NCI-H446 (cell line): ENCODE results near the gene C1orf167.

Experiments
- DNase-seq, 2 experiments: peaks; one replicate each; lab custom pipeline; 2025; lab: John Stamatoyannopoulos, UW

The C1orf167 gene

DNA sequence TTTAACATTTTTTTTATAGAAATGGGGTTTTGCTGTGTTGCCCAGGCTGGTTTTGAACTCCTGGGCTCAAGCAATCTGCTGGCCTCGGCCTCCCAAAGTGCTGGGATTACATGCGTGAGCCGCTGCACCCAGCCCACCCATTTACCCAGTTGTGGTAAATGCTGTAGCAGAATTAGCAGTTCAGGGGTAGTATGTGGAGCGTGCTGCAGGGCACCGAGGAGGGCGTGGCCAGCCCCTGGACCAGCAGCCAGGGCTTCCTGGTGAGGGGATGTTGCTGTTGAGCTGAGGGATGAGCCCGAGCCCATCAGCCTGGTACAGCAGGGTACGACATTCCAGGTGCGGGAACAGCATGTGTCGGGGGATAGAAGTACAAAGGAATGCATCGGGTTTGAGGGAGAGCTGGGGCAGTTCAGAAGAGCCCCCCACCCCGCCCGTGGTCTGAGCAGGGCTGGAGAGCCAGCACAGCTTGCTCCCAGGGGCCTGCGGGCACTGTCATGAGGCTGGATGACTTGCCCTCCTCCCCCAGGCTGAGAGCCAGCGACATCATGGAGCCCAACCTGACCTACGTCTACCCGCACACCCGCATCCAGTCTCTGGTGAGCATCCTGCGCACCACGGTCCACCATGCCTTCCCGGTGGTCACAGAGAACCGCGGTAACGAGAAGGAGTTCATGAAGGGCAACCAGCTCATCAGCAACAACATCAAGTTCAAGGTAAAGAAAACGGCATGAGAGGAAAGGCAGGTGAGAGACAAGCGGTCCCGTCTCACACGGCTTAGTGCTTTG, 73.6 kb downstream of the C1orf167 start:
- no peak for DNase-seq

DNA sequence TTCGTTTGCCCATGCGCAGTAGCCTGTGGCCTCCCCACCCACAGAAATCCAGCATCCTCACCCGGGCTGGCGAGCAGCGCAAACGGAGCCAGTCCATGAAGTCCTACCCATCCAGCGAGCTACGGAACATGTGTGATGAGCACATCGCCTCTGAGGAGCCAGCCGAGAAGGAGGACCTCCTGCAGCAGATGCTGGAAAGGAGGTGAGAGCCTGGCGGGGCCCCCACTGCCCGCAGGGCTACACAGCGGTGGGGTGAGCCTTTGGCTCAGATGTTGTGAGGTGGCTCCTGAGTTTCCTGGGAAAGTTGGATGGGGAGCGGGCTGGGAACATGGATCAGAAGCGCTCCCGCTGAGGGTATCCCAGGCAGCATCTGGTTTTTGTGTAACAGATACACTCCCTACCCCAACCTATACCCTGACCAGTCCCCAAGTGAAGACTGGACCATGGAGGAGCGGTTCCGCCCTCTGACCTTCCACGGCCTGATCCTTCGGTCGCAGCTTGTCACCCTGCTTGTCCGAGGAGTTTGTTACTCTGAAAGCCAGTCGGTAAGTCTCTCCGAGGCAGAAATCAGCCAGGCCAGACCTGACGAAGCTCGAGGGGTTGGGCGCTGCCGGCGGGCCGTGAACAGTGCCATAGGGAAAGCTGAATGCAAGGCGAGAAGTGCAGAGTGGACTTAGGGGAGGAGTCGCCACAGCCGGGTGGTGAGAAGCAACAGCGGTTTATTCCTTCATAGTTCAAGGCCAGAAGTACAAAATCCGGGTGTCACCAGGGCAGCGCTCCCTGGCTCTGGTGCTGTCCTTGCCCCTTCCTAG, 75.2 kb downstream of the C1orf167 start:
- no peak for DNase-seq

DNA sequence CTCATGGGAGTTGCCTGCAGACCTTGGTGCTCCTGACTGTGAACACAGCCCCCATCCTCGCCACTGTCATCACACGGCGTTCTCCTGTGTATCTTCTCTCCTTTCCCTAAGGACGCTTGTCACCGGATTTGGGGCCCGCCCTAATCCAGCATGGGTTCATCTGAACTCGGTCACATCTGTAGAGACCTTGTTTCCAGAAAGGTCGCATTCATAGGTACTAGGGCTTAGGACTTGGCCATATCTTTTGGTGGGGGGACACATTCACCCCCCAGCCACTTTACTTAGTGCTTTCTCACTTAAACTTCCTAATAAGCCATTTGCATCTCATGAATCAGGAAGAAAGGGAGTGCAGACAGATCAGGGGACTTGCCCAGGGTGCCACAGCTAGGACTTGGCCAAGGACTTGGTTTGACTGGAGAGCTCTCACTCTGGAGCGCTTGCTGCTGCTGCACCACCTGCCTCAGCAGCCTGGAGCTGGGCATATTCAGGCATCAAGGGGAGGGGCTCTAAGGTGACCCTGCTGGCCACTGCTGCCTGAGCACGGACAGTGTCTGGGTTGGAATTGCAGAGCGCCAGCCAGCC, 75.9 kb downstream of the C1orf167 start:
- no peak for DNase-seq

DNA sequence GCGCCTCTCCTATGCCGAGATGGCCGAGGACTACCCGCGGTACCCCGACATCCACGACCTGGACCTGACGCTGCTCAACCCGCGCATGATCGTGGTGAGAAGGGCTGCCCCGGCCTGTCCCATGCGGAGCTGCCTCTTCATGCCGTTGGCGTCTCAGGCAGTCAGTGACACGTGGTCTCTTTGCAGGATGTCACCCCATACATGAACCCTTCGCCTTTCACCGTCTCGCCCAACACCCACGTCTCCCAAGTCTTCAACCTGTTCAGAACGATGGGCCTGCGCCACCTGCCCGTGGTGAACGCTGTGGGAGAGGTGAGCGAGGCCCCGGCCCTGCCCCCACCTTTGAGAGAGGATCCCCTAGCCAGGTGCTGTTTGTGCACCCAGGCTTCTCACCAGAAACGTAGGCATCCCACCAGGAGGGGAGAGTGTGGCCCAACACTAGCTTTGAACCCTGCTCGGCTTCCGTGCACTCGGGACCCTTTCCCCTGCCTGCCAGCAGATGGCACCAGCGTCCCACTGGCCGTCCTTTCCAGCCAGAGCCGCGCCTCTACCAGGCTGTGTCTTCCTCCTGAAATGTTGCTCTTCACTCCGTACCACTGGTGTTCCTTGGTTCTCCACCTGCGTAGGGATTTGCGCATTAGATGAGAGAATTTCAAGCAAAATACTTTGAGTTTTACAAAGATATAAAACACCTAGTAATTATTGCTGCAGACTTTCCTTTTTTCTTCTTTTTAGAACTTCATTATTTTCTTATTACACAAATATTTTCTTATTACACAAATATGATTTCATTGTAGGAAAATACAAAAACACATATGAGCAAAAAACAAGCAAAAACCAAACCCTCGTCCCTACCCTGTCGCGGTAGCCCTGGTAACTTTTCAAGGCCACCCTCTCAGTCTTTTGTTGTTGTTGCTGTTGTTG, 76.6 kb downstream of the C1orf167 start:
- DNase-seq, result peak in 1 of 2 experiments; percentile 78
